ENCODE data around the gene RUNX2. TPM values are rescaled to one million over a fixed set of nuclear protein-coding genes. Genes with fewer than 3 reads are reported as not detected.

RUNX2 gene
- polyA plus RNA-seq, 1 donor (not counting 4 experiments of a cell fraction or from before 2014, with no cell fraction given): 1.4 TPM

DNA sequence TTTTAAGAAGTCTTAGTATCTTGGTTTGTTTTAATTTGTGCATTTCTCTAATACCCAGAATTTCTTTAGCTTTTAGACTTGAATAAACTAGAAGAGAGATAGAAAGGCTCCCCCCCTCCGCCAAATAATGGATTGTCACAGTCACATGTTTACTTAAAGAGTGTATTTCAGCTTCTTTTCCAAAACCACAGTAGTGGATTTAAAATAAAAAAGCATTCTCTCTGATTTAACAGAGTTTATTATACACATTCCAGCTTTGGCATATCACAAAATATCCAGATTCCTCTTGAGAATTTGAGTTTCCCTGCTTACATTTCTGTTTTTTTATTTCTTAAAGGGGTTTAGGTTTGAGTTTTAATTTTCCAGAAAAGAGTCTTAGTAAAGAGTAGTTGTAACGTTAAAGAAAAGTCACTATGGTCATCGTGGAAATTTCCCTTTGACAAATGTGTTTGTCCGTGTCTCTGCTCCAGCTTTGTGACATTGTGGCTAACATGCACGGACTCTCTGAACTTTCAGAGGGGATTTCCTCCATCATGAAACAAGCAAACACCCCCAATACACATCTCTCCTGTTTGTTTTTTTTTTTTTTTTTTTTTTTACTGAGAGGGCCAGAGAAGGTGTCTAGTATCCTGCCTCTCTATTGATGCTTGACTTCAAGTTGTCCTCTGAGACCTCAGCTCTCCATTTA is 163.1 kb downstream of the RUNX2 start:
- dilution Hi-C loops (cut with MboI; ENCODE audit: extremely low pct_ligation_motif_present, low sequenced_read_pairs): no loop called here
- FAIRE-seq: no peak
- Histone ChIP-seq H3K9me1 (ENCODE audit: control insufficient read depth, extremely low read depth, insufficient read depth, low read length) (no peaks in the 10 kb centered on the region), H3K27ac (ENCODE audit: control insufficient read depth, insufficient read depth, low read length) (no peak overlapping the region), H3K9ac (ENCODE audit: control insufficient read depth, extremely low read depth, insufficient read depth, low read length) (no peak overlapping the region), H4K20me1 (ENCODE audit: control insufficient read depth, extremely low read depth, insufficient read depth, low read length) (no peaks in the 10 kb centered on the region), H3K9me3 (ENCODE audit: control insufficient read depth, low read depth, low read length) (no peaks in the 10 kb centered on the region), H3K79me2 (ENCODE audit: control insufficient read depth, insufficient read depth, low read length) (no peaks in the 10 kb centered on the region), H3K27me3 (ENCODE audit: control insufficient read depth, extremely low read depth, insufficient read depth, low read length) (no peaks in the 10 kb centered on the region), H2AFZ (ENCODE audit: control insufficient read depth, low read length) (no peak overlapping the region), H3K4me1 (ENCODE audit: control insufficient read depth, extremely low read depth, insufficient read depth, low read length) (no peaks in the 10 kb centered on the region), H3K36me3 (ENCODE audit: control insufficient read depth in 2 of 2, extremely low read depth in 1 of 2, insufficient read depth in 2 of 2, low read length in 2 of 2) (no peaks in the 10 kb centered on the region), H3K4me3 (ENCODE audit: control insufficient read depth in 2 of 3, extremely low read depth in 1 of 3, insufficient read depth in 2 of 3, low read depth in 1 of 3, low read length in 3 of 3) (no peak overlapping the region), H3K4me2 (ENCODE audit: control insufficient read depth, extremely low read depth, insufficient read depth, low read depth, low read length) (no peak overlapping the region)
- no peak for DNase-seq (ENCODE audit: low read depth, low spot score)
- no peak for TF ChIP-seq EZH2 (IDR thresholded peaks at IDR 0.05; ENCODE audit: low read length)
- TF ChIP-seq, protein P1, sequence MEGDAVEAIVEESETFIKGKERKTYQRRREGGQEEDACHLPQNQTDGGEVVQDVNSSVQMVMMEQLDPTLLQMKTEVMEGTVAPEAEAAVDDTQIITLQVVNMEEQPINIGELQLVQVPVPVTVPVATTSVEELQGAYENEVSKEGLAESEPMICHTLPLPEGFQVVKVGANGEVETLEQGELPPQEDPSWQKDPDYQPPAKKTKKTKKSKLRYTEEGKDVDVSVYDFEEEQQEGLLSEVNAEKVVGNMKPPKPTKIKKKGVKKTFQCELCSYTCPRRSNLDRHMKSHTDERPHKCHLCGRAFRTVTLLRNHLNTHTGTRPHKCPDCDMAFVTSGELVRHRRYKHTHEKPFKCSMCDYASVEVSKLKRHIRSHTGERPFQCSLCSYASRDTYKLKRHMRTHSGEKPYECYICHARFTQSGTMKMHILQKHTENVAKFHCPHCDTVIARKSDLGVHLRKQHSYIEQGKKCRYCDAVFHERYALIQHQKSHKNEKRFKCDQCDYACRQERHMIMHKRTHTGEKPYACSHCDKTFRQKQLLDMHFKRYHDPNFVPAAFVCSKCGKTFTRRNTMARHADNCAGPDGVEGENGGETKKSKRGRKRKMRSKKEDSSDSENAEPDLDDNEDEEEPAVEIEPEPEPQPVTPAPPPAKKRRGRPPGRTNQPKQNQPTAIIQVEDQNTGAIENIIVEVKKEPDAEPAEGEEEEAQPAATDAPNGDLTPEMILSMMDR (optimal IDR thresholded peaks at IDR 0.05 in 1 of 3, IDR thresholded peaks at IDR 0.05 in 1 of 3, conservative IDR thresholded peaks at IDR 0.05 in 1 of 3; ENCODE audit: extremely low read depth in 1 of 3, insufficient read depth in 2 of 3, low read length in 3 of 3): no peak

DNA sequence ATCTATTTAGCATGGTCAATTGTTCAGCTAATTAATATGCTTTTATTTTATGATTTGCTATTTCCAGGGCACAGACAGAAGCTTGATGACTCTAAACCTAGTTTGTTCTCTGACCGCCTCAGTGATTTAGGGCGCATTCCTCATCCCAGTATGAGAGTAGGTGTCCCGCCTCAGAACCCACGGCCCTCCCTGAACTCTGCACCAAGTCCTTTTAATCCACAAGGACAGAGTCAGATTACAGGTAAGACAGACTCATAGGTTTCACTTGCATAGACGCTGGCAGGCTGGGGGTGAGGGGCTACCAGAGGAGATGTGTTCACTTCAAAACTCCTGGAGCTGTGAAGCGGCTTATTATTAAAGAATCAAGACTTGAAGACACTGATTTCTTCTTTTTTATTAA is 163.7 kb downstream of the RUNX2 start:
- Histone ChIP-seq H3K79me2 (ENCODE audit: control insufficient read depth, insufficient read depth, low read length) (no peaks in the 10 kb centered on the region), H3K27ac (ENCODE audit: control insufficient read depth, insufficient read depth, low read length) (no peak overlapping the region), H3K9me1 (ENCODE audit: control insufficient read depth, extremely low read depth, insufficient read depth, low read length) (no peaks in the 10 kb centered on the region), H3K36me3 (ENCODE audit: control insufficient read depth in 2 of 2, extremely low read depth in 1 of 2, insufficient read depth in 2 of 2, low read length in 2 of 2) (no peaks in the 10 kb centered on the region), H3K9ac (ENCODE audit: control insufficient read depth, extremely low read depth, insufficient read depth, low read length) (no peak overlapping the region), H4K20me1 (ENCODE audit: control insufficient read depth, extremely low read depth, insufficient read depth, low read length) (no peaks in the 10 kb centered on the region), H3K27me3 (ENCODE audit: control insufficient read depth, extremely low read depth, insufficient read depth, low read length) (no peaks in the 10 kb centered on the region), H3K4me3 (ENCODE audit: control insufficient read depth in 2 of 3, extremely low read depth in 1 of 3, insufficient read depth in 2 of 3, low read depth in 1 of 3, low read length in 3 of 3) (no peak overlapping the region), H3K4me2 (ENCODE audit: control insufficient read depth, extremely low read depth, insufficient read depth, low read depth, low read length) (no peak overlapping the region), H3K9me3 (ENCODE audit: control insufficient read depth, low read depth, low read length) (no peaks in the 10 kb centered on the region), H2AFZ (ENCODE audit: control insufficient read depth, low read length) (no peak overlapping the region), H3K4me1 (ENCODE audit: control insufficient read depth, extremely low read depth, insufficient read depth, low read length) (no peaks in the 10 kb centered on the region)
- TF ChIP-seq, protein P1 (optimal IDR thresholded peaks at IDR 0.05 in 1 of 3, IDR thresholded peaks at IDR 0.05 in 1 of 3, conservative IDR thresholded peaks at IDR 0.05 in 1 of 3; ENCODE audit: extremely low read depth in 1 of 3, insufficient read depth in 2 of 3, low read length in 3 of 3): no peak
- no peak for TF ChIP-seq EZH2 (IDR thresholded peaks at IDR 0.05; ENCODE audit: low read length)
- DNase-seq (ENCODE audit: low read depth, low spot score) (no peak), FAIRE-seq (no peak)
- dilution Hi-C loops (cut with MboI; ENCODE audit: extremely low pct_ligation_motif_present, low sequenced_read_pairs): no loop called here
